Calu3 (cell line): Measurements from ENCODE around the gene TBC1D8. TPM values are rescaled to one million over a fixed set of nuclear protein-coding genes. Genes with fewer than 3 reads are reported as not detected.

ENCODE experiments used
- BruUV-seq: library from RNA; stranded (reverse); fragments of 400-500 nt; replicated peaks from 2 replicates; lab custom pipeline; 2021; lab: Mats Ljungman, UMichigan
- CTCF ChIA-PET: fragments of 300-600 bp; sonication (Branson Sonifier 250); formaldehyde crosslinking; loops from one replicate; lab custom pipeline; 2022; ENCODE audit warnings: antibody characterized with exemption; lab: Charles Lee
- DNase-seq: peaks from one replicate; pipeline ENCODE4 v3.0.0; 2022
- H3K27ac Mint-ChIP-seq: one replicate; pipeline ENCODE4 v1.8.0; 2022; ENCODE audit warnings: mixed read lengths; ENCODE audit not compliant: unreplicated experiment
- H3K27me3 Mint-ChIP-seq: one replicate; pipeline ENCODE4 v1.8.0; 2022; ENCODE audit warnings: mixed read lengths; ENCODE audit not compliant: unreplicated experiment
- H3K36me3 Mint-ChIP-seq: one replicate; pipeline ENCODE4 v1.8.0; 2022; ENCODE audit warnings: mild to moderate bottlenecking, moderate library complexity, mixed read lengths; ENCODE audit not compliant: insufficient read depth, unreplicated experiment
- H3K4me1 Mint-ChIP-seq: one replicate; pipeline ENCODE4 v1.8.0; 2022; ENCODE audit warnings: mild to moderate bottlenecking, low read depth, mixed read lengths; ENCODE audit not compliant: unreplicated experiment
- H3K4me3 Mint-ChIP-seq: one replicate; pipeline ENCODE4 v1.8.0; 2022; ENCODE audit warnings: mild to moderate bottlenecking, low read depth, moderate library complexity, mixed read lengths; ENCODE audit not compliant: unreplicated experiment
- H3K9me3 Mint-ChIP-seq: one replicate; pipeline ENCODE4 v1.8.0; 2022; ENCODE audit warnings: low read depth, mixed read lengths; ENCODE audit not compliant: unreplicated experiment
- CTCF ChIP-seq: fragments of 200-600 bp; IDR thresholded peaks from one replicate; pipeline ENCODE4 v1.8.0; 2022; ENCODE audit warnings: antibody characterized with exemption; ENCODE audit not compliant: unreplicated experiment
- intact Hi-C: fragments of 100-400 bp; cut with micrococcal nuclease; formaldehyde crosslinking; loops from one replicate; pipeline ENCODE4 v1.10.0; 2022; ENCODE audit not compliant: unreplicated experiment
- total RNA-seq: library from RNA; stranded (reverse); gene quantifications from 2 replicates; pipeline ENCODE4 v1.2.3, GENCODE V29; 2022

TBC1D8 gene
- total RNA-seq, 1 experiment from 2014 or later = 25.3 TPM

DNA sequence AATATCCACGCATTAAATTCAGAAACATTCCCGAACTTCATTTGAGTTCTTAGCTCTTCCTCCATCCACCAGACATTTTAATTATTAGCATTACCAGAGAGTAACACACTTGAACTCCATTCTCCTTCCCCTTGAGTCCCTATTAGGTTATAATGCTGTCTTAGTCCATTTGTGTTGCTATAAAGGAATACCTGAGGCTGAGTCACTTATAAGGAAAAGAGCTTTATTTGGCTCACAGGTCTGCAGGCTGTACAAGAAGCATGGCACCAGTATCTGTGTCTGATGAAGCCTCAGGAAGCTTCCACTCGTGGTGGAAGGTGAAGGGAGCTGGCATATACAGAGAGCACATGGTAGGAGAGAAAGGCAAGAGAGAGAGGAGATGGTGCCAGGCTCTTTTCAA is 25.4 kb downstream of the TBC1D8 start:
- CTCF ChIA-PET = interaction anchor here (0.6 to 1.3 kb wide), 4 partner anchors 14 to 25 kb away, joined by 3 to 4 read pairs (median 4); partner anchors contain the start of gene TBC1D8
- peaks cover 13% of the 10 kb centered on the region for H3K36me3 Mint-ChIP-seq
- H3K4me1 Mint-ChIP-seq = peaks cover 67% of the 10 kb centered on the region
- H3K4me3 Mint-ChIP-seq = peak overlapping the region; percentile 49
- BruUV-seq = no TSS peak
- no peak for TF ChIP-seq CTCF
- H3K9me3 Mint-ChIP-seq = peaks cover 2% of the 10 kb centered on the region
- H3K27me3 Mint-ChIP-seq = no peaks in the 10 kb centered on the region
- no peak for DNase-seq
- intact Hi-C loops = loop anchor here (1.0 to 5.0 kb wide), 2 partner anchors 64 to 79 kb away; no protein-coding TSS in a partner anchor
- peak overlapping the region; percentile 94 for H3K27ac Mint-ChIP-seq

DNA sequence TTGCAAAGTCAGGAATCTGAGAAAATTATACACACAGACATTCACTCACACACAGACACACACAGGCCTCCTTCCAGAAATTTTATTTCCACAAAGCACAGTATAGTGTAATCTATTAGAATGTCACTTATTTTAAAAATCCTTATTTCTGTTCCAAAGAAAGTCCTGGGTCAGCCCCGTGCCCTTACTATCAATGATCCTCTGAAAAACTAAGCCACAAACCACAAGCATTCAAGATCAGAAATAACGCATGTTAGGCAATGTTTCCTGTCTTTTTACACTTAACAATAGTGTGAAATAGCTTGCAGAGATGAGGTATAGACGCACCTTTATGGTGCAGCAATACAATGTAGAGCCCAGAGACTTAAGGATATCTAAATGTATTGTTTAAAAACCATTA is 25.8 kb downstream of the TBC1D8 start:
- Mint-ChIP-seq H3K36me3 (peaks cover 15% of the 10 kb centered on the region), H3K4me3 (peak overlapping the region; percentile 49), H3K27ac (peak overlapping the region; percentile 94), H3K4me1 (peaks cover 71% of the 10 kb centered on the region), H3K27me3 (no peaks in the 10 kb centered on the region), H3K9me3 (peaks cover 2% of the 10 kb centered on the region)
- BruUV-seq = no TSS peak
- CTCF ChIA-PET = interaction anchor here (0.6 to 1.3 kb wide), 4 partner anchors 13 to 60 kb away, joined by 3 to 4 read pairs (median 4); partner anchors contain the start of gene TBC1D8
- no peak for DNase-seq
- intact Hi-C loops = loop anchor here (1.0 to 5.0 kb wide), 2 partner anchors 63 to 78 kb away; no protein-coding TSS in a partner anchor
- TF ChIP-seq CTCF = no peak

DNA sequence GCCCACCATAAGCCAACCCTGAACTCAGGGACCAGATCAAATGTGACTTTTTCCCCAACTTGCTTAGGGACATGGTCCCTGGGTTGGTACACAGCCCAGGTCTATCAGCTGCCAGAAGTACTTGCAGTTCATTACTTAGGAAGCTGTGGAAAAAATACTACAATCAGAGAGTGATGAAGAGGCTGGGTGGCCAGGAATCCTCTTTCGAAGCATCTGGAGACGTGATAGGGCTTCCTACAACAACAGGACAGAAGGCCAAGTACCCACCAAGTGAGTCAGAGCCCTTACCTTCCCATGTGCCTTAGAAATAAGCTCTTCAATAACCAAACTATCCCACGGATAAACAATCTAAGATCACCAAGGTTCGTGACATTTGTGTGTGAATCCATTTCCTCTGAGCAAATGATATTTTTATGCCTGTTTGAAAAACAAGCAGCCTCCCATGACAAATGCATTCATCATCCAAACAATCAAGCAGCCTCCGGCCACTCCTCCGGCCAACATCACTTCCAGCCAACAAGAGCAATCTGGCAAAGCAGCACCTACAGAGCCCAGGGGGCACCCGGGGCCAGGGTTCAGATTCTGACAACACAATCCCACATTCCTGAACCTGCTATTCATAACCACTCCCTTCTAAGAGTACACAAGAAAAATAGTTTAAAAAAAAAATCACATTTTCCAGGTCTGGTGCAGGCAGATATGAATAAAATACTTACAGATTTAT is 26.4 kb downstream of the TBC1D8 start:
- intact Hi-C loops = loop anchor here (1.0 to 5.0 kb wide), 2 partner anchors 63 to 78 kb away; no protein-coding TSS in a partner anchor
- Mint-ChIP-seq H3K27ac (peak overlapping the region; percentile 94), H3K4me1 (peaks cover 77% of the 10 kb centered on the region), H3K4me3 (peak overlapping the region; percentile 49), H3K27me3 (no peaks in the 10 kb centered on the region), H3K9me3 (peaks cover 2% of the 10 kb centered on the region), H3K36me3 (peaks cover 21% of the 10 kb centered on the region)
- no peak for TF ChIP-seq CTCF
- CTCF ChIA-PET = interaction anchor here (0.6 to 1.8 kb wide), 6 partner anchors 10 to 60 kb away, joined by 3 to 6 read pairs (median 4); partner anchors contain the start of gene TBC1D8
- DNase-seq = peak; percentile 86
- no TSS peak for BruUV-seq

DNA sequence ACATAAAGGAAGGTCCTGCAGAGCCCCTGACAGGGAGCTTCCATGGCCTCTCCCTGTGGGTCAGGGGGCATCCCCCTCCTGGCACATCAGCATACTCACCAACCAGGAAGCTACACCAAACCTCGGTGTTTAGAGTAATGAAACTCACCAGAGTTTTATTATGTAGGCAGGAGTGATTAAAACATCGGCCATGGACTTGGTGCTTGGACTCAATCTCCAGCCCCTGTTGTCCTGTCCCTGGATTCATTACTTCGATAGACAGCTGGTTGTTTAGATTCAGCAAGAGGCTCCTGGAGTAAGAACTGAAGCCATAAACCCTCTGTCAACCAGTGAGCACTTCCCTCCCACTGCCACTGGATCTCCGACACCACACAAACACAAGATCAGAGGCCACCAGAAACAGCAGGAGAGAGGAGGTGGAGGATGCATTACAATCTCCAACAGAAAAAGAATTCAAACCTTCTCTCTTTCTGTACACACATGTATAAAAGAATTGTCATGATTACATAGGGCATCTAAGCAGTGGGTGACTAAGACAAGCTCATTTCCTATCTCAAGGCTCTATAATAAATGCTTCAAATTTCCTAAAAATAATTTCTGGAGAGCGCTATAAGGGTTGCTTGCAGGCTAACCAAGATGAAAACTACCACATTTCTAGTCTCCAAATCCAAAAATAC is 27.2 kb downstream of the TBC1D8 start:
- CTCF ChIA-PET = interaction anchor here (0.6 to 1.8 kb wide), 4 partner anchors 10 to 182 kb away, joined by 3 to 6 read pairs (median 4); no protein-coding TSS in a partner anchor
- H3K27ac Mint-ChIP-seq = peak overlapping the region; percentile 94

More for the DNA sequence above, 27.2 kb downstream of the TBC1D8 start:
- no peak for DNase-seq
- peaks cover 21% of the 10 kb centered on the region for H3K36me3 Mint-ChIP-seq
- H3K4me3 Mint-ChIP-seq = no peak overlapping the region
- H3K9me3 Mint-ChIP-seq = peaks cover 2% of the 10 kb centered on the region
- intact Hi-C loops = no loop called here
- H3K27me3 Mint-ChIP-seq = no peaks in the 10 kb centered on the region
- H3K4me1 Mint-ChIP-seq = peaks cover 84% of the 10 kb centered on the region
- no TSS peak for BruUV-seq
- TF ChIP-seq CTCF = no peak
